ENCODE measurements around the gene DHX15. TPM values are rescaled to one million over a fixed set of nuclear protein-coding genes. Genes with fewer than 3 reads are reported as not detected.

DHX15 gene
- total and polyA plus RNA-seq, 2 of the 8 experiments (the other 6 are each of a cell fraction or from before 2014, with no cell fraction given): 126 to 286 TPM

DNA sequence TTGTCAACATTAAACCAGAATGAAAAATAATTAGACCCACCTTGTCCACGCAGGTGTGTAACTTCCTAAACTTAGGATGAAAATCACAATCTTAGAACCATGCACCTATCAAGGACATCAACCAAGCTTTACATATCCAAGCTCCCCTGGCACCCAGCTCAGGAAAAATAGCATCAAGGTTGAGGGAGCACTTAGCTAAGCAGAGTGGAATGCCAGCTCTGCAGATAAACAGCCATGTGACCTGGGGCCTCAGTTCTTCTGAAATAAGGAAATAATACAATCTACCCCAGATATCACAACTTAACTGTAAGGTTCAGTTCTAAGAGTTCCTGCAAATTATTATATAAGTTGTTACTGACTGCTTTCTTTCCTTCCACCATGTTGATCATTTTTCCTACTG lies 64.7 kb downstream of the DHX15 start (continued):
- TF ChIP-seq HDAC6 (IDR thresholded peaks at IDR 0.05; ENCODE audit: low read depth, low read length): no peak
